Activated CD4-positive, CD25-positive, alpha-beta regulatory T cell treated with anti-CD3 and anti-CD28 coated beads, Interleukin-2, amount 50 U/mL, for 24 hours (primary cell): Measurements from ENCODE around the gene GET3.
A peak's percentile ranks its signal among the peaks of the same experiment; 100 is the strongest.
"Not testable (repeated sequence)": the region's sequence is repeated elsewhere in the genome, so short reads cannot be mapped to it uniquely, and the experiment has no call there.

ENCODE experiments used
- ATAC-seq, 2 donors: fragments of 150-1000 bp; cut with Tn5 transposase; one replicate each; pipeline ENCODE4 v1.10.0; 2021; ENCODE audit warnings: mild to moderate bottlenecking in 1 of 2, moderate library complexity in 1 of 2

Gene GET3

GRCh38 chr19:12793290-12794195 is 56.2 kb downstream of the GET3 start:
- ATAC-seq: peak; percentile 46 to 52

GRCh38 chr19:12794196-12794941 is 57.1 kb downstream of the GET3 start:
- ATAC-seq: no peak

- no peak for ATAC-seq
Measured at GRCh38 chr19:12794971-12795381, 57.7 kb downstream of the GET3 start.

GRCh38 chr19:12796146-12797071 is 59.1 kb downstream of the GET3 start:
- ATAC-seq: no peak

DNA sequence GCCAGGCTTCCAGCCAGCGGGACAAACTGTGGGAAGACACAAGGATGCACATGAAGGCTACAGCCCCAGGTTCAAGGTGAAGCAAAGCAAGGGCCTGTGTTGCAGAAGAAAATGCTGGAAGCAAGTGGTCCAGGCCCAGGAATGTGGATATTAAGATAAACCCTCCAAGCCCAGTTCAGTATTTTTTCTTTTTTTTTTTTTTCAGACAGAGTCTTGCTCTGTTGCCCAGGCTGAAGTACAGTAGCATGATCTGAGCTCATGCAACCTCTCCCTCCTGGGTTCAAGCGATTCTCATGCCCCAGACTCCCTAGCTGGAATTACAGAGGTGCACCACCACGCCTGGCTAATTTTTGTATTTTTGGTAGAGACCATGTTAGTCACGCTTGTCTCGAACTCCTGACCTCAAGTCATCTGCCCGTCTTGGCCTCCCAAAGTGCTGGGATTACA is 59.9 kb downstream of the GET3 start:
- no peak for ATAC-seq

DNA sequence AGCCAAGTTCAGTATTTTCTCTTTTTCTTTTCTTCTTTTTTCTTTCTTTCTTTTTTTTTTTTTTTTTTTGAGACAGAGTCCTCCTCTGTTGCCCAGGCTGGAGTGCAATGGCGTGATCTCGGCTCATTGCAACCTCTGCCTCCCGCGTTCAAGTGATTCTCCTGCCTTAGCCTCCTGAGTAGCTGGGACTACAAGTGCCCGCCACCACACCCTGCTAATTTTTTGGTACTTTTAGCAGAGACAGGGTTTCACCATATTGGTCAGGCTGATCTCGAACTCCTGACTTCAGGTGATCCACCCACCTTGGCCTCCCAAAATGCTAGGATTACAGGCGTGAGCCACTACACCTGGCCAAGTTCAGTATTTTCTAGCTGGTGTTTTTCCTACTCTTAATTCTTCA is 60.3 kb downstream of the GET3 start:
- not testable (repeated sequence) for ATAC-seq
